Endothelial cell of umbilical vein (primary cell): ENCODE results near the gene TNFRSF1A. TPM values are rescaled to one million over a fixed set of nuclear protein-coding genes. Genes with fewer than 3 reads are reported as not detected.

ENCODE experiments used
- BruUV-seq: library from RNA; stranded (reverse); fragments of 400-500 nt; replicated peaks from 2 replicates; lab custom pipeline; 2021; lab: Mats Ljungman, UMichigan
- CTCF ChIA-PET: fragments of 300-600, 350-600 bp; sonication (Branson Sonifier 250); formaldehyde crosslinking; loops from one replicate; lab custom pipeline; 2021; ENCODE audit warnings: antibody characterized with exemption, inconsistent platforms; lab: Charles Lee
- POLR2A ChIA-PET: fragments of 300-600, 350-600 bp; sonication (Branson Sonifier 250); formaldehyde crosslinking; loops from one replicate; lab custom pipeline; 2021; ENCODE audit warnings: antibody characterized with exemption, inconsistent platforms; lab: Charles Lee
- DNase-seq: peaks from one replicate; pipeline ENCODE4 v3.0.0-alpha.2; 2011; ENCODE audit warnings: low read depth, low spot score
- FAIRE-seq: peaks from 2 replicates; lab custom pipeline; 2011; peaks lifted over from hg19 to GRCh38; lab: Jason Lieb, UNC
- H2AFZ ChIP-seq: 2 replicates; pipeline ENCODE4 v1.6.0; 2012; ENCODE audit warnings: low read depth, low read length, control low read depth, inconsistent platforms
- H3K27ac ChIP-seq: 2 replicates; pipeline ENCODE4 v1.5.1; 2011; ENCODE audit warnings: low read depth, mild to moderate bottlenecking, control low read depth, low read length, moderate library complexity; ENCODE audit not compliant: insufficient read depth
- H3K27me3 ChIP-seq, 2 experiments: 2 replicates each; pipeline versions ENCODE4 v1.6.0 to v1.6.1; 2011; ENCODE audit warnings: low read length in 2 of 2, mixed read lengths in 1 of 2; ENCODE audit not compliant: control insufficient read depth in 2 of 2, insufficient read depth in 2 of 2
- H3K36me3 ChIP-seq, 2 experiments: 2 replicates in 1 of 2; 3 replicates in 1 of 2; pipeline ENCODE4 v1.5.1; 2011; ENCODE audit warnings: low read length in 2 of 2, mild to moderate bottlenecking in 1 of 2, moderate library complexity in 1 of 2; ENCODE audit not compliant: control insufficient read depth in 2 of 2, insufficient read depth in 2 of 2; ENCODE audit errors: extremely low read depth in 1 of 2
- H3K4me1 ChIP-seq: 3 replicates; pipeline ENCODE4 v1.5.1; 2011; ENCODE audit warnings: mild to moderate bottlenecking, low read length; ENCODE audit not compliant: control insufficient read depth, insufficient read depth; ENCODE audit errors: extremely low read depth
- H3K4me2 ChIP-seq: 2 replicates; pipeline ENCODE4 v1.6.1; 2011; ENCODE audit warnings: low read length, control low read depth, mixed read lengths; ENCODE audit not compliant: insufficient read depth
- H3K4me3 ChIP-seq, 3 experiments: fragments of 200-600 bp in 1 of 3; sonication (generic), shearing (Covaris generic) in 1 of 3; replicated peaks in 1 of 3; 2 replicates each; pipeline ENCODE4 v1.5.1; 2011 to 2016; ENCODE audit warnings: control low read depth in 3 of 3, low read length in 3 of 3, mild to moderate bottlenecking in 2 of 3, inconsistent platforms in 1 of 3, low read depth in 1 of 3, moderate library complexity in 1 of 3; ENCODE audit not compliant: insufficient read depth in 1 of 3
- H3K79me2 ChIP-seq: 2 replicates; pipeline ENCODE4 v1.6.0; 2012; ENCODE audit warnings: low read length, inconsistent platforms; ENCODE audit not compliant: control insufficient read depth, insufficient read depth
- H3K9ac ChIP-seq: replicated peaks from 2 replicates; pipeline ENCODE3; 2011; ENCODE audit warnings: low read length, control low read depth; ENCODE audit not compliant: insufficient read depth; ENCODE audit errors: extremely low read depth
- H3K9me1 ChIP-seq: replicated peaks from 3 replicates; pipeline ENCODE4 v1.6.0; 2011; ENCODE audit warnings: mild to moderate bottlenecking, low read length; ENCODE audit not compliant: control insufficient read depth, insufficient read depth; ENCODE audit errors: extremely low read depth
- H3K9me3 ChIP-seq: replicated peaks from 2 replicates; pipeline ENCODE4 v1.5.1; 2012; ENCODE audit warnings: low read length, inconsistent platforms; ENCODE audit not compliant: control insufficient read depth, insufficient read depth
- H4K20me1 ChIP-seq: replicated peaks from 2 replicates; pipeline ENCODE3; 2011; ENCODE audit warnings: mild to moderate bottlenecking, low read length; ENCODE audit not compliant: control insufficient read depth, insufficient read depth; ENCODE audit errors: extremely low read depth
- CTCF ChIP-seq, 2 donors: IDR thresholded peaks; 1 replicate in 1 of 2; 2 replicates in 1 of 2; pipeline ENCODE4 v1.5.1; 2011; ENCODE audit warnings: low read length in 2 of 2, mild to moderate bottlenecking in 2 of 2, moderate library complexity in 2 of 2, control low read depth in 1 of 2, inconsistent platforms in 1 of 2, low read depth in 1 of 2; ENCODE audit not compliant: insufficient read depth in 1 of 2; ENCODE audit errors: extremely low read depth in 1 of 2
- EZH2 ChIP-seq: IDR thresholded peaks from 2 replicates; pipeline ENCODE4 v1.6.1; 2012; ENCODE audit warnings: borderline replicate concordance, low read depth, mild to moderate bottlenecking, moderate library complexity, low read length, inconsistent platforms; ENCODE audit not compliant: severe bottlenecking
- FOS ChIP-seq: IDR thresholded peaks from 2 replicates; pipeline ENCODE4 v1.6.1; 2011; ENCODE audit warnings: mild to moderate bottlenecking, low read length, moderate library complexity, borderline replicate concordance; ENCODE audit not compliant: insufficient read depth
- GATA2 ChIP-seq: IDR thresholded peaks from 2 replicates; pipeline ENCODE4 v1.7.0; 2011; ENCODE audit warnings: low read depth, mild to moderate bottlenecking, moderate library complexity, mixed read lengths, low read length; ENCODE audit not compliant: insufficient read length, insufficient read depth
- JUN ChIP-seq: IDR thresholded peaks from 2 replicates; pipeline ENCODE4 v1.6.1; 2011; ENCODE audit warnings: borderline replicate concordance, low read depth; ENCODE audit not compliant: insufficient read length, insufficient read depth
- MAX ChIP-seq: IDR thresholded peaks from 2 replicates; pipeline ENCODE4 v1.6.1; 2011; ENCODE audit not compliant: insufficient read depth, insufficient read length
- MYC ChIP-seq: IDR thresholded peaks from one replicate; pipeline ENCODE4 v1.6.1; 2011; ENCODE audit warnings: mild to moderate bottlenecking, low read depth, low read length
- POLR2A ChIP-seq: IDR thresholded peaks from 2 replicates; pipeline ENCODE4 v1.6.1; 2012; ENCODE audit warnings: low read depth, mild to moderate bottlenecking, control low read depth, low read length
- POLR2AphosphoS5 ChIP-seq: IDR thresholded peaks from 2 replicates; pipeline ENCODE4 v1.6.1; 2012; ENCODE audit warnings: low read depth, mild to moderate bottlenecking, control low read depth, low read length, moderate library complexity; ENCODE audit not compliant: insufficient read depth
- dilution Hi-C: fragments of 300-500 bp; cut with MboI; formaldehyde crosslinking; loops from one replicate; pipeline ENCODE4 v1.15.0; 2019; ENCODE audit warnings: low sequenced_read_pairs; ENCODE audit not compliant: extremely low pct_ligation_motif_present
- intact Hi-C: fragments of 100-400 bp; cut with micrococcal nuclease; formaldehyde crosslinking; loops from one replicate; pipeline ENCODE4 v1.10.0; 2022
- polyA plus RNA-seq, 4 experiments: library from polyadenylated mRNA; depleted of rRNA in 3 of 4; stranded (reverse) in 3 of 4; unstranded in 1 of 4; fragments of >200 nt; gene quantifications; 2 replicates each; pipeline versions ENCODE4 v1.2.1 to v1.2.3, GENCODE V29; 2011 to 2012; ENCODE audit warnings: missing spikeins in 1 of 4
- total RNA-seq: library from RNA; stranded (reverse); gene quantifications from 2 replicates; pipeline ENCODE4 v1.2.3, GENCODE V29; 2021

Gene TNFRSF1A
- total and polyA plus RNA-seq, 2 donors (not counting 3 experiments of a cell fraction or from before 2014, with no cell fraction given) = 86.5 to 98.2 TPM

GRCh38 chr12:6351622-6352021 is 9.7 kb upstream of the TNFRSF1A start:
- DNase-seq (no peak), FAIRE-seq (no peak)
- no TSS peak for BruUV-seq
- H4K20me1 ChIP-seq = no peaks in the 10 kb centered on the region
- intact Hi-C loops (no loop called here), dilution Hi-C loops (no loop called here)
- no peaks in the 10 kb centered on the region for H3K9me3 ChIP-seq
- no peak overlapping the region for H3K4me2 ChIP-seq
- POLR2A ChIA-PET = interaction anchor here (0.8 to 1.7 kb wide), 2 partner anchors 12 to 19 kb away, joined by 4 to 8 read pairs; no protein-coding TSS in a partner anchor
- no peaks in the 10 kb centered on the region for H3K9me1 ChIP-seq
- H3K4me3 ChIP-seq = no peak overlapping the region
- CTCF ChIA-PET = interaction anchor here (1.1 to 2.1 kb wide), 4 partner anchors 8 to 114 kb away, joined by 3 to 6 read pairs (median 4); no protein-coding TSS in a partner anchor
- H3K36me3 ChIP-seq = no peaks in the 10 kb centered on the region
- H3K4me1 ChIP-seq = peaks cover 14% of the 10 kb centered on the region
- no peak overlapping the region for H3K27ac ChIP-seq
- H3K9ac ChIP-seq = no peak overlapping the region
- no peaks in the 10 kb centered on the region for H3K79me2 ChIP-seq
- TF ChIP-seq POLR2AphosphoS5 = no peak
- TF ChIP-seq MAX = no peak
- no peak for TF ChIP-seq JUN
- TF ChIP-seq CTCF (IDR thresholded peaks at IDR 0.05; ENCODE audit: extremely low read depth in 1 of 2, insufficient read depth in 1 of 2, low read depth in 1 of 2, low read length in 2 of 2) = no peak
- no peak for TF ChIP-seq FOS
- TF ChIP-seq GATA2 = no peak
- TF ChIP-seq POLR2A = no peak
- TF ChIP-seq MYC = no peak
- no peak for TF ChIP-seq EZH2
- no peak overlapping the region for H2AFZ ChIP-seq
- H3K27me3 ChIP-seq = peaks cover 0 to 2% of the 10 kb centered on the region in 2 experiments
